HG03045 (cell line): ENCODE results near the gene AIG1.
A peak's percentile ranks its signal among the peaks of the same experiment; 100 is the strongest.

Experiments
- ATAC-seq: cut with Tn5 transposase; IDR thresholded peaks from one replicate; pipeline ENCODE4 v1.9.1; 2021; ENCODE audit warnings: mild to moderate bottlenecking, moderate library complexity; ENCODE audit not compliant: unreplicated experiment

The AIG1 gene

DNA sequence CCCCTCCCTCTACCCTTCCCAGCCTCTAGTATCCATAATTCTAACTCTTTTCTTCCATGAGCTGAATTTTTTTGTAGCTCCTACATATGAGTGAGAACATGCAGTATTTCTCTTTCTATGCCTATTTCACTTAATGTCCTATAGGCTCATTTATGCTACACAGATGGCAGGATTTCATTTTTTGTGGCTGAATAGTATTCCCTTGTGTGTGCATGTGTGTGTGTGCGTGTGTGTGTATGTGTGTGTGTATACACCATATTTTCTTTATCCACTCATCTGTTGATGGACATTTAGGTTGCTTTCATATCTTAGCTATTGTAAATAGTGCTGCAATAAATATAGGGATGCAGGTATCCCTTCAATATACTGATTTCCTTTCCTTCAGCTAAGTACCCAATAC lies 288.8 kb downstream of the AIG1 start:
- no peak for ATAC-seq

DNA sequence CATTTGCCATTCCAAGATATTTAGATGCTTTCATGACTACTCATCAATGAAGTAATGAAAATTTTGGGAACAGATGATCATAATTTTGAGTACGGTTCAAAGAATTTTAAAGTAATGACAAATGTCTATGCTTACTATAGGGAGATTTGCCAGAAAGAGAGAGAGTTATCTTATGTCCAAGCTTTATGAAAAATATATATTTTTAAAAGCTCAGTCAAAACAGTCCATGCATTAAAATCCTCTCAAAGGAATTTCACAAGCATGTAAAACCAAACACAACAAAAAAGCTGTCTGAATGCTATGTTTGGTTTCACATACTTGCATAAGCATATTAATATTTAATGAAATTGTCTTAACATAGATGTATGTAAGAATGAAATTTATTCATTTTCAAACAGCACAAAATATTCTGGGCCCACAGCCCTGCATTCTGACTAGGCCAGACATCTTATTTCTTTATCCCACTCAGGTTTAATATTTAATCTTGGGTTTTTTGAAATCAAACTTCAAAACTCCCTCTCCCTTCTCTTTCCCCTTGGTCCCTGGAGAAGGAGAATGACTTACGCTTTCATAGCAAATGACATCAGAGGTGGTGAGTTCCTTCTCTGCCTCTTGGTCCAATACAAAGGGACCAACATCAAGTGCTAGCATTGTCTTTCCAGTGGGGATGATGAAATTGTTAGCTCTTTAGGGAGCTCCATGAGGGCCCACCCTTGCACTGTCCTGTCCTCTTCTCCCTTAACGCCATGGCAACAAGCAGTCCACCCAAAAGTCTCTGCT lies 295.6 kb downstream of the AIG1 start:
- ATAC-seq: no peak

DNA sequence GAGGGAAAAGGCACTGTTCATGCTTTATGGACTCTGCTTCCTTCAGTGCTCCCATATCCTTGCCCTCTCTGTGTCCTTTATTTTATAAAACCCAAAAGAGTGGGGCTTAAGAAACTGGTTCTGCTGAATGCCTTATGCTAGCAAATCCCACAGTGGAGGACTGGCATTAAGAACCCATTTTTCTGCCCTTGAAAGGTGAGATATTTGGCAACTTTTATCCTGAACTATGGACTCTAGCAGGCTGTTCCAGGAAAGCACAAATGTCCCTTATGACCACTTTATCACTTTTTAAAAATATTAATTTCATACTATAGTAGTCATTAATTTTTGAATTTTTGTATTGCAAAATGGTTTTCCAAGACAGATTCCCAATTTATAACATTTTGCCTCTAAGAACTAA lies 296.5 kb downstream of the AIG1 start:
- no peak for ATAC-seq

DNA sequence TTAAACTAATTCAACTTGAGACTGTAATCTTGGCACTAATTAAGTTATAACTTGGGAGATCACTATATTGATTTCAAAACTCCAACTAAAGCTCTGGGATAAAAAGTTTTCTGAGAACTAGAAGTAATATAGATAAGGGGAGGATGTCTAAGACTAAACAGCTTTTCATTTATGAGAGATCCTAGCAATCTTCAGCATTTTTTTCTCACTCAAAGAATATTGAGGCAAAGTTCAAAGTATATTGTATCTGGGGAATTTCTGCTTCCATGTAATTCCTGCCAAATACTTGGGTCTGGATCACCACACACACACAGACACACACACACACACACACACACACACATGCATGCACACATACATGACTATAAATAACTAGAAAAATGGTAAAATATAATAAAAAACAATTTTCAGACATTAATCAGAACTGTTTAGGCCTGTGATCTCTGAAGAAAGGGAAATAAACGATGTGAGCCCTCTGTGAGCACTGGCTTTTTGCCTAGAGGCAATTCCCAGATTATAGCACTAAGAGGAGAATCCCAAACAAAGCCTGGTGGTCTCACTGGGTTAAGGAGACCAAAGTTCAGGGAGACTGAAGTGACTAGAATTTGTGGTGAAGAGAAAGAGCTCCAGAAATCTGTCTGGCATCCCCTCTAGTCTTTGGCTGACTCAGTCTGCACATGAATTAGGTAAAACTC lies 297.0 kb downstream of the AIG1 start:
- no peak for ATAC-seq

DNA sequence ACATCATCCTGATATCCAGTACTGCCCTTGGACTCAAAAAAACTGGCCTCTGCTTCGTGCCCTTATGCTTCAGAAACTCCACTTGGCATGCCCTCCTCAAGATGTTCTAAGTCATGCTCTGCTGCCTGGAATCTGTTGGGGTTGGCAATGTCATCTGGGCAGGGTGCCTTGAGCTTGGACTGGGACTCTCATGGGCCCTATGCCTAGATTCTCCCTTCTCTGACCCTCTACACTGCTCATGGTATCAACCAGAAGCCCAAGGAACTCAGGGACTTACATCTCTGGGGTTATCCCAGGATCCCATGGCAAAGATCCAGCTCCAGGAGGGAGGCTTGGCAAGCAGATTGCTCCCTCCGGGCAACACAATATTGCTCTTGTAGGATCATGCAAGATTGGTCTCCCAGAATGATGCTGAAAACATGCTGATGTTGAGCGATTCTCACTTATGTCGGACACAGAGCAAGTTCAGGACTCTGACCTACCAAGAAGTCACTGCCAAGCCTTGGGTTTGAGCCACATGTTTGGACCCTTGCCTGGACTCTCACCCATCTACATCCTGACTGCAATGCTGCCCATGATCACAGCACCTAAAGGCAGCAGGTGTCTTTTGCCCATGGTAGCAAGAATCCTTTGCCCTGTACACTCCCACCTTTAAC lies 301.0 kb downstream of the AIG1 start:
- ATAC-seq: no peak

DNA sequence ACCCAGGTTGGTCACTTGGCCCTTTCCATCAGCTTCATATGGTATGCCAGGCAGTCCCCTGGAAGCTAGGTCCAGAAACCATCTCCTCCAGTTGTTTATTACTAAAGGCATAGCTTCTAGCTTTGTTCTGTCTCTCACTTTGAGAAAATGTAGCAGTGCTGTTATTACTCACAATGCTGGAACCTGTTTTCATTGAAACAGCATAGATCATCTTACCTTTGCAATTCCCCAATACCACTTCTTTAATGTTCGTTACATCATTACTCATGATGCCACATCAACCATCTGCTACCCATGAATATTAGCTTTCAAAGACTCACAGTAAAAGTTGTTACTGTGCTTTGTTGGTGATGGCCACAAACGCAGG lies 301.5 kb downstream of the AIG1 start:
- no peak for ATAC-seq

DNA sequence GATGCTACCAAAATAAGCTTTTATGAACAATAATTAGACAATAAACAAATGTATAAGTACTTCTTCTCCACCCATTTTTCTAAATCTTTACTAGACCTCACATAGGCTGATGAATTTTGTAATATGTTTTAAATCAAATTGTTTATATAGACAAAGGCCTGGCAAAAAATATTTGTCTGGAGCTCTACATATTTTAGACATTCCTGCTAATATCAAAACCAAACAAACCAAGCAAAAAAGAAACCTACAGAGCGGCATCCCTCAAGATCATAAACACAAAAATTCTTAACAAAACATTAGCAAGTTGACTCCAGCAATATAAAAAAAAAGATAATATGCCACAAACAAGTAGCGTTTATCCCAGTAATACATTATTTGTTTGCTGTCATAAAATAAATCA lies 302.6 kb downstream of the AIG1 start:
- ATAC-seq: no peak

DNA sequence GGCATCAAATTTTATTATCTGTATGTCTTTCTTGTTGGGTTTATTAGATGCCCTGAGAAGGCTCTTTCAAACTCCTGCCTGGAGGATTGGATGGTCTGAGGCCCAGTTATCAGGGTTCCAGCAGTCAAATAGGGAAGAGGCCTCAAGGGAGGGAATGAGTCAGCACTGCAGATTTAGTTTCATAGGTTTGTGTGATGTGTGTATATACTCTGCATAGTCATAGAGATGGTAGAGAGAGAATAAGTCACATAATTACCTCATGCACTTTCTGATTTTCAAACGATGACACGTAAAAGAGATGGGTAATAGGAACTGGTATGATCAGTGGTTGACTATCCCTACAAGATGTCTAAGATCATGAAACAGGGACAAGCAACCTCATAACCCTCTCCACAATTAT lies 307.7 kb downstream of the AIG1 start:
- peak; percentile 100 for ATAC-seq

DNA sequence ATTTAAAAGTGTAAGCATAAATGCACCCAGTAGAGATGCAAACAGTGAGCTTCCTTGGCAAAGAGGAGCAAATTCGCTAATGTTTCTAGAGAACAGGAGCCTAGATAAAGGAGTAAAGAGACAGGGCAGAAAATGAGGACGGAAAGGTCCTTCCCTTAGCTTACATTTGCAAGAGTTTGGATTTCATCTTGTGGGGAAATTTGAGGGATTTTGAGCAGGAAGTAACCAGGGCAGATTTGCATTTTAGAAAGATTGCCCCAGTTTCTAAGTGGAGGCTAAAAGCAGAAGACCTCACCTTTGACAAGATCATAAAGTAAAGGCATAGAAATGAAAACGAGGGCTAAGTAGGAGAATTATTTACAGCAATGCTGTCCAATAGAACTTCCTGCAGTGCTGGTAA lies 309.3 kb downstream of the AIG1 start:
- ATAC-seq: no peak

DNA sequence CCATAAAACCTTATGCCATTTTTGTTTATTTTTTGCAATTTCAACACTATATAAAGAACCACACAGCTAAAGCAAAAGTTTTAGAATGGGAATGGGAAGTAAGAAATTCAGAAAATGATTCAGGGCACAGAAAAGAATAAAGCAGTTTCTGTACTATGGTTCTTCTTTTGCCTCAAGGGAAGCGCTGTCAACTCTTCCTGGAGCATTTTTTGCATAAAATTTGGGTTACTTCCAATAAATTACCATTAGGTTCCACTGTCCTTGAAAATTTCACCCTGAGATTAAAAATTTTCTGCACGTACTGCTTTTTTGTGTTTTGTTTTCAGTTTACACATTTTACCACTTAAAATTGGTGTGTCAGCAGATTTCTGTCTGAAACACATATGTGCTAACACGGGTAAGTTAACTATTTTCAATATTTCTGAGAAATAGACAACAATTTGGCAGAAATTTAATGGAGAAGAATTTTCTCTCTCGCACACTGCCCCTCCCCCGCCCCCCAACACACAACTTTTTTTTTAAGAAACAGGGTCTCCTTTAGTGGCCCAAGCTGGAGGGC lies 310.2 kb downstream of the AIG1 start:
- no peak for ATAC-seq

DNA sequence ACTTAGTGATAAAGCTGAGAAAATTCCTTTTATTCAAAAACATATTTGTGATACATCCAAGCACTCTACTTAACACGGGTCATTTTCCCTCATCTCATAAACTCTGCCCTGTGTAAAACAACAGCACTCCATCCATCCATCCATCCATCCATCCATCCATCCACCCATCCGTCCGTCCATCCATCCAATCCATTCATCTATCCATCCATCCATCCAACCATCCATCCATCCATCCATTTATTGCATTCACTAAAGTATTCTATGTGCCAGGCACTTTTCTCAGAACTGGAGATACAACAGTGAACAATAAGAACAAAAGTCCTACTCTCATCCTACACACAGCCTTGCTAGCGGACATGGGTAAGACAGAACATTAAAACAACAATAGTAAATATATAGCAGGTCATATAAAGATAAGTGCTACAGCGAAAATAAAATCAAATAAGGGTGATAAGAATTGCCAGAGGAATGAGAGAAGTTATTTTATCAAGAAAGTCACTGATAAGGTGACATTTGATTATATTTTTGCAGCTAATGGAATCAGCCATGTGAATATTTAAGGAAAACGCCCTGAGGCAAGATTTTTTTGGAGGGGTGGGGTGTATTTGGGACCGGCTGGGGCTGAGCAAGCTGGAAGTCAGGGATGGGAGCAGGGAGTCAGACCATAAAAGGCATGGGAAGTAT lies 311.7 kb downstream of the AIG1 start:
- no peak for ATAC-seq

DNA sequence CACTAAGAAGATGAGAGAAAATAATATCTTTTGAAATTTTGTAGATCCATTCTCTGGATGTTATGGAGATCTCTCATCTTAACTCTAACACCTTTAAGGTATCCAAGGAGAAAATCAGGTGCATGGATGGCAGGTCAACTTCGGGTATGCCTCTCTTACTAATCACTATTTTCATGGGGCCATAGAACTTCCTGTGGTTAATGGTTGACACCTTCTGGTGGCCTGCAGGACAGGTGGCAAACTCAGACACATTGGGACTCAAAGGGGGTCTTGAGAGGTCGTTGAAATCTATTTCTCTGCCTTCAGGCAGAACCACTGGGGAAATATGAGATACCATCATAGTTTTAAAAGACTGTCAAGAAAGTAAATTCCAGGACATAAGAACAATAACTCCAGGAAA lies 313.3 kb downstream of the AIG1 start:
- no peak for ATAC-seq

DNA sequence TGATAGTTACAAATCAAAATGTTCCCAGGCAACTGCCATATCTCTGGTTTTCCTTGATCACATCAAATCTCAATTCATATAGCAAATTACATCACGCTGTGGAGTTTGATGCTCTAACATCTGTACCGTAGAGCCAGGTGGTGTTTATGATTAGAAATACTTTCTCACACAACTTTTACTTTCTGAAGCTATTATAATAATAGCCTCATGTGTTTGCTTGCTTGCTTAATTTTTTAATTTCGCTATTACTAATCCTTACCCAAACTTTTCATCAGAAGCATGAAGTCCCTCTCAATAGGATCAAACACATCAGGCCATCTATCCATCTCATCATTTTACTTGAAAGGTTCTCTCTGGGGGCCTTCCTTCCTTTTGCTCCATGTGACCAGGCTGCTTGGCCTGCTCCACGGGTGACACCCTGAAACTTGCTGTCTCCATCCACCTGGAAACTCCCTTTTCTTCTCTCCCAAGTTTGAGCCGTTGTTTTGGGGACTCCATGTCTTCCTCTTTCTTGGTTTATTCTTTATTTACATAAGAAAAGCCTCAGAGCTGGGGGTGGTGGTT lies 314.4 kb downstream of the AIG1 start:
- ATAC-seq: no peak

DNA sequence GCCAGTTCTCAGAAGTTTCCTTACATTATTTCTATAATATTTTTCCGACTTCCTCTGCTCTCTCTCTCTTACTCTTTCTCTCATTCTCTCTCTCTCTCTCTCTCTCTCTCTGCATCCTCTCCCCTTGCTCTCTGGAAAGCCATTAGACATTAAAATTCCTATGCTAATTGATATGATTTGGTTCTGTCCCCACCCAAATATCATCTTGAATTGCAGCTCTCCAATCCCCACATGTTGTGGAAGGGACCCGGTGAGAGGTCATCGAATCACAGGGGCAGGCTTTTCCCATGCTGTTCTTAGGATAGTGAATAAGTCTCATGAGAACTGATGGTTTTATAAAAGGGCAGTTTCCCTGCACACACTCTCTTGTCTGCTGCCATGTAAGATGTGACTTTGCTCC lies 315.7 kb downstream of the AIG1 start:
- no peak for ATAC-seq

DNA sequence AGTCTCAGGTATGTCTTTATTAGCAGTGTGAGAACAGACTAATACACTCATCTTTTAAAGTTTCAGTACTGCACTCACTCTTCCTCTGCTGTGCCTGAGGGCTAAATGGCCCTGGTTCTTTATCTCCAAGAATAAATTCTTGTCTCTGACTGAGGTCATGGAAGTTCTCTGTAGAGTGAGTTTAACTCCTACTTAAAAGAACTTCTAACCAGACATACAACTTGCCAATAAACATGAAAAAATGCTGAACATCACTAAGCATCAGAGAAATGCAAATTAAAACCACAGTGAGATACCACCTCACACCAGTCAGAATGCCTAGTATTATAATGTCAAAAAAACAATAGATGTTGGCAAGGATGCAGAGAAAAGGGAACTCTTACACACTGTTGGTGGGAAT lies 316.2 kb downstream of the AIG1 start:
- no peak for ATAC-seq

DNA sequence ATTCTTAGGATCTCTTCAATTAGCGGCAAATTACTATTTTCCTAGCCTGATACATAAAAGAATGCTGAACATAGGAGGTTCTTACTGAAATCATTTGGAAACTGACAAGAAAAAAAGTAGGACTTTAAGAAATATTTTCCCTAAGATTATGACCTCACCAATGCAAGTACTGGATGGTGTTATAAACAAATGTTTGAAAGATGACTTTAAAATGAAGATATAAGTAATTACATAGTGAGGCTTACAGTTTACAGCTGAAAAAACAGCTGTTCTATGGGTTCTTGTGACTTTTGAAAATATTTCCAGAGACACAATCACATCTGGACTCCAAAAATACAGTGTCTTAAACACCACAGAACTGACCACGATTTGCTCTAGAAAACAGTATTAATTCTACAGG lies 324.9 kb downstream of the AIG1 start:
- ATAC-seq: no peak

DNA sequence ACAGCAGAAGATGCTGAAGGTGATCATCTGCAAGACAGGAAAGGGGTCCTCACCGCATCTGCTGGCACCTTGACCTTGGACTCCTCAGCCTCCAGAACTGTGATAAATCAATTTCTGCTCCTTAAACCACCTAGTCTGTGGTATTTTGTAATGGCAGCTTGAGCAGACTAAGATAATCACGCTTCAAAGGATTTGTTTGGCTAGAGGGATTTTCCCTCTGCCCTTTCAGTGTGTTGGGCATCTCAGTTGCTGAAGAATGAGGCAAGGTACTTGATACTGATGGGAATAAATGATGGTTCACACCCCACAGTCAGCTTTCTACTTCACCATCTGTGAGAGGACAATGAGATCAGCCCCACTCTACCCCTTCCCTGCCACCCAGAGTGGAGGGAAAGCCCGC lies 329.6 kb downstream of the AIG1 start:
- no peak for ATAC-seq
